NCI-H1694 treated with DMSO at 0.1 percent for 48 hours (cell line): ENCODE results near the gene PPM1E.
"Not testable (repeated sequence)": the region's sequence is repeated elsewhere in the genome, so short reads cannot be mapped to it uniquely, and the experiment has no call there.

ENCODE experiments used
- DNase-seq: peaks from one replicate; lab custom pipeline; 2025; lab: John Stamatoyannopoulos, UW

PPM1E gene

GRCh38 chr17:58840820-58841612 is 85.4 kb downstream of the PPM1E start:
- no peak for DNase-seq

GRCh38 chr17:58846413-58846812 is 90.8 kb downstream of the PPM1E start:
- not testable (repeated sequence) for DNase-seq

GRCh38 chr17:58850106-58850505 is 94.5 kb downstream of the PPM1E start:
- not testable (repeated sequence) for DNase-seq

GRCh38 chr17:58865301-58865700 is 109.6 kb downstream of the PPM1E start:
- no peak for DNase-seq

GRCh38 chr17:58870747-58871146 is 115.1 kb downstream of the PPM1E start:
- DNase-seq: no peak

GRCh38 chr17:58873926-58874325 is 118.3 kb downstream of the PPM1E start:
- DNase-seq: no peak

- DNase-seq: no peak
Observed at GRCh38 chr17:58875261-58875660, 119.6 kb downstream of the PPM1E start.

GRCh38 chr17:58884161-58884560 is 128.5 kb downstream of the PPM1E start:
- no peak for DNase-seq

- no peak for DNase-seq
Observed at GRCh38 chr17:58886514-58886913, 130.9 kb downstream of the PPM1E start.

GRCh38 chr17:58889928-58890327 is 134.3 kb downstream of the PPM1E start:
- DNase-seq: no peak

GRCh38 chr17:58899191-58899590 is 143.5 kb downstream of the PPM1E start:
- DNase-seq: no peak

- DNase-seq: no peak
Observed at GRCh38 chr17:58902322-58902721, 146.7 kb downstream of the PPM1E start.

GRCh38 chr17:58911741-58912343 is 156.2 kb downstream of the PPM1E start:
- DNase-seq: no peak

GRCh38 chr17:58913552-58913951 is 157.9 kb downstream of the PPM1E start:
- no peak for DNase-seq

GRCh38 chr17:58913971-58914769 is 158.5 kb downstream of the PPM1E start:
- DNase-seq: no peak

- no peak for DNase-seq
Observed at GRCh38 chr17:58917228-58917627, 161.6 kb downstream of the PPM1E start.

GRCh38 chr17:58918072-58918471 is 162.4 kb downstream of the PPM1E start:
- no peak for DNase-seq

GRCh38 chr17:58918884-58919283 is 163.2 kb downstream of the PPM1E start:
- no peak for DNase-seq

- DNase-seq: no peak
Observed at GRCh38 chr17:58920773-58921172, 165.1 kb downstream of the PPM1E start.

- DNase-seq: no peak
Observed at GRCh38 chr17:58932956-58933355, 177.3 kb downstream of the PPM1E start.

GRCh38 chr17:58936295-58936694 is 180.6 kb downstream of the PPM1E start:
- no peak for DNase-seq

- no peak for DNase-seq
Observed at GRCh38 chr17:58944166-58944565, 188.5 kb downstream of the PPM1E start.

- no peak for DNase-seq
Observed at GRCh38 chr17:58947411-58947810, 191.8 kb downstream of the PPM1E start.
